LNCaP clone FGC (cell line): ENCODE measurements around the gene DDX20.

ENCODE experiments used
- DNase-seq: peaks from one replicate; pipeline ENCODE4 v3.0.0-alpha.2; 2011; ENCODE audit warnings: low read depth
- H3K4me3 ChIP-seq: 2 replicates; pipeline ENCODE4 v1.5.1; 2011; ENCODE audit warnings: mild to moderate bottlenecking, low read depth, low read length, control low read depth
- CTCF ChIP-seq: IDR thresholded peaks from 2 replicates; pipeline ENCODE4 v1.5.1; 2012; ENCODE audit warnings: mild to moderate bottlenecking; ENCODE audit not compliant: control insufficient read depth, insufficient read depth; ENCODE audit errors: extremely low read depth

The DDX20 gene

GRCh38 chr1:111719674-111720132, 36.0 kb upstream of the DDX20 start:
- TF ChIP-seq CTCF: no peak
- DNase-seq: no peak
- H3K4me3 ChIP-seq: no peak overlapping the region

- TF ChIP-seq CTCF: no peak
- H3K4me3 ChIP-seq: no peak overlapping the region
- DNase-seq: no peak
These were observed 35.3 kb upstream of the DDX20 start for GRCh38 chr1:111720274-111720976.

GRCh38 chr1:111720977-111721786, 34.5 kb upstream of the DDX20 start:
- no peak overlapping the region for H3K4me3 ChIP-seq
- no peak for TF ChIP-seq CTCF
- DNase-seq: no peak

- H3K4me3 ChIP-seq: no peak overlapping the region
These were observed 32.5 kb upstream of the DDX20 start for GRCh38 chr1:111723091-111723806.

GRCh38 chr1:111723871-111724270, 31.8 kb upstream of the DDX20 start:
- no peak for TF ChIP-seq CTCF
- no peak for DNase-seq
- H3K4me3 ChIP-seq: no peak overlapping the region

More at GRCh38 chr1:111723091-111723806, 32.5 kb upstream of the DDX20 start:
- DNase-seq: no peak
- no peak for TF ChIP-seq CTCF

- no peak overlapping the region for H3K4me3 ChIP-seq
- DNase-seq: no peak
- no peak for TF ChIP-seq CTCF
These were observed 30.5 kb upstream of the DDX20 start for GRCh38 chr1:111725192-111725591.
